ENCODE measurements around the gene GRAMD1A. TPM values are rescaled to one million over a fixed set of nuclear protein-coding genes. Genes with fewer than 3 reads are reported as not detected.

The GRAMD1A gene
- total and polyA plus RNA-seq, 9 of the 15 experiments (the other 6 are each of a cell fraction or from before 2014, with no cell fraction given) = 1.4 to 63.8 (median 38.5) TPM

DNA sequence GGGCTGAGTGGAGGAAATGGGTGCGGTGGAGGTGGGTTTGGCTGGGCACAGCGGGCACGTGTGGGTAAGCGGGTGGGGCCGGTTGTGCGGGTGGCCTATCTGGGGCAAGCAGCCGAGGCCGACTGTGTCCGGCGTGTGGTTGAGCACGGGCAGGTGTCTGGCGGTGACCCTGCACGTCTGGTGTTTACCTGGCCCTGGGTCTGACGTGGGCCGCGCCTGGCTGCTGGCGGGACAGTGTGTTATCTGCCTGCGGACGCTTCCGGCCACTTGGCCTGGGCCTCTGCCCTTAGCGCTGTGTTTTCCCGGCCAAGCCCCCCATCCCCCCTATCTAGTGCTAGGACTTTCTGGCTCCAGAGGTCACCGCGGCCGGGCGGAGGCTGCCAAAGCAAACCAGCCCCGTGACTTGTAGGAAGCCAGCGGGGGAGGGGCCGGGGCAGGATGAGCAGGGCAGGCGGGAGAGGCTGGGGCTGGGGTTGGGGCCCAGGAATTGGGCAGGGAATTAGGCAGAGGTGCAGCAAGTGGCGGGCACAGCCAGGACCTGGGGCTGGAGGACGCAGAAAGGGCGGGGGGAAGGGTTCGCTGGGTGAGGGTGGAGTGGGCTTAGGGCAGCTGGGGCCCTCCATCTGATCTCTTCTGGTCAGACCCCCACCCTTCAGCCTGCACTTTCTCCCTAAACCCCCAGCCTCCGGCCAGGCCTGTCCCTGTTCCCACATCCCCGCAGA lies 40.9 kb downstream of the GRAMD1A start (continued):
- TF ChIP-seq, protein P1, sequence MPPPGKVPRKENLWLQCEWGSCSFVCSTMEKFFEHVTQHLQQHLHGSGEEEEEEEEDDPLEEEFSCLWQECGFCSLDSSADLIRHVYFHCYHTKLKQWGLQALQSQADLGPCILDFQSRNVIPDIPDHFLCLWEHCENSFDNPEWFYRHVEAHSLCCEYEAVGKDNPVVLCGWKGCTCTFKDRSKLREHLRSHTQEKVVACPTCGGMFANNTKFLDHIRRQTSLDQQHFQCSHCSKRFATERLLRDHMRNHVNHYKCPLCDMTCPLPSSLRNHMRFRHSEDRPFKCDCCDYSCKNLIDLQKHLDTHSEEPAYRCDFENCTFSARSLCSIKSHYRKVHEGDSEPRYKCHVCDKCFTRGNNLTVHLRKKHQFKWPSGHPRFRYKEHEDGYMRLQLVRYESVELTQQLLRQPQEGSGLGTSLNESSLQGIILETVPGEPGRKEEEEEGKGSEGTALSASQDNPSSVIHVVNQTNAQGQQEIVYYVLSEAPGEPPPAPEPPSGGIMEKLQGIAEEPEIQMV (tag; conservative IDR thresholded peaks at IDR 0.05; ENCODE audit: low read depth) = 0 out of 2 replicates have a peak, but pooled peaks have one; percentile 66
- TF ChIP-seq, protein P2, sequence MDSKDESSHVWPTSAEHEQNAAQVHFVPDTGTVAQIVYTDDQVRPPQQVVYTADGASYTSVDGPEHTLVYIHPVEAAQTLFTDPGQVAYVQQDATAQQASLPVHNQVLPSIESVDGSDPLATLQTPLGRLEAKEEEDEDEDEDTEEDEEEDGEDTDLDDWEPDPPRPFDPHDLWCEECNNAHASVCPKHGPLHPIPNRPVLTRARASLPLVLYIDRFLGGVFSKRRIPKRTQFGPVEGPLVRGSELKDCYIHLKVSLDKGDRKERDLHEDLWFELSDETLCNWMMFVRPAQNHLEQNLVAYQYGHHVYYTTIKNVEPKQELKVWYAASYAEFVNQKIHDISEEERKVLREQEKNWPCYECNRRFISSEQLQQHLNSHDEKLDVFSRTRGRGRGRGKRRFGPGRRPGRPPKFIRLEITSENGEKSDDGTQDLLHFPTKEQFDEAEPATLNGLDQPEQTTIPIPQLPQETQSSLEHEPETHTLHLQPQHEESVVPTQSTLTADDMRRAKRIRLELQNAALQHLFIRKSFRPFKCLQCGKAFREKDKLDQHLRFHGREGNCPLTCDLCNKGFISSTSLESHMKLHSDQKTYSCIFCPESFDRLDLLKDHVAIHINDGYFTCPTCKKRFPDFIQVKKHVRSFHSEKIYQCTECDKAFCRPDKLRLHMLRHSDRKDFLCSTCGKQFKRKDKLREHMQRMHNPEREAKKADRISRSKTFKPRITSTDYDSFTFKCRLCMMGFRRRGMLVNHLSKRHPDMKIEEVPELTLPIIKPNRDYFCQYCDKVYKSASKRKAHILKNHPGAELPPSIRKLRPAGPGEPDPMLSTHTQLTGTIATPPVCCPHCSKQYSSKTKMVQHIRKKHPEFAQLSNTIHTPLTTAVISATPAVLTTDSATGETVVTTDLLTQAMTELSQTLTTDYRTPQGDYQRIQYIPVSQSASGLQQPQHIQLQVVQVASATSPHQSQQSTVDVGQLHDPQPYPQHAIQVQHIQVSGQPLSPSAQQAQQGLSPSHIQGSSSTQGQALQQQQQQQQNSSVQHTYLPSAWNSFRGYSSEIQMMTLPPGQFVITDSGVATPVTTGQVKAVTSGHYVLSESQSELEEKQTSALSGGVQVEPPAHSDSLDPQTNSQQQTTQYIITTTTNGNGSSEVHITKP (IDR thresholded peaks at IDR 0.05; ENCODE audit: partially characterized antibody) = peak; percentile 84
- peak; percentile 27; the same call in 1 of the 2 replicates for TF ChIP-seq POLR2A (conservative IDR thresholded peaks at IDR 0.05)
- TF ChIP-seq TCF3 (CRISPR knock-in tag; IDR thresholded peaks at IDR 0.05) = peak; percentile 83
- TF ChIP-seq, protein P3, sequence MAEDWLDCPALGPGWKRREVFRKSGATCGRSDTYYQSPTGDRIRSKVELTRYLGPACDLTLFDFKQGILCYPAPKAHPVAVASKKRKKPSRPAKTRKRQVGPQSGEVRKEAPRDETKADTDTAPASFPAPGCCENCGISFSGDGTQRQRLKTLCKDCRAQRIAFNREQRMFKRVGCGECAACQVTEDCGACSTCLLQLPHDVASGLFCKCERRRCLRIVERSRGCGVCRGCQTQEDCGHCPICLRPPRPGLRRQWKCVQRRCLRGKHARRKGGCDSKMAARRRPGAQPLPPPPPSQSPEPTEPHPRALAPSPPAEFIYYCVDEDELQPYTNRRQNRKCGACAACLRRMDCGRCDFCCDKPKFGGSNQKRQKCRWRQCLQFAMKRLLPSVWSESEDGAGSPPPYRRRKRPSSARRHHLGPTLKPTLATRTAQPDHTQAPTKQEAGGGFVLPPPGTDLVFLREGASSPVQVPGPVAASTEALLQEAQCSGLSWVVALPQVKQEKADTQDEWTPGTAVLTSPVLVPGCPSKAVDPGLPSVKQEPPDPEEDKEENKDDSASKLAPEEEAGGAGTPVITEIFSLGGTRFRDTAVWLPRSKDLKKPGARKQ (CRISPR knock-in tag; IDR thresholded peaks at IDR 0.05) = no peak
- TF ChIP-seq HNRNPH1 (optimal IDR thresholded peaks at IDR 0.05; ENCODE audit: low read depth, low read length) = no peak
- TF ChIP-seq ARID1B (IDR thresholded peaks at IDR 0.05) = peak; percentile 89
- peak; percentile 23; the same call in 1 of the 2 replicates for TF ChIP-seq TAF7 (tag; IDR thresholded peaks at IDR 0.05)
- TF ChIP-seq, protein P4, sequence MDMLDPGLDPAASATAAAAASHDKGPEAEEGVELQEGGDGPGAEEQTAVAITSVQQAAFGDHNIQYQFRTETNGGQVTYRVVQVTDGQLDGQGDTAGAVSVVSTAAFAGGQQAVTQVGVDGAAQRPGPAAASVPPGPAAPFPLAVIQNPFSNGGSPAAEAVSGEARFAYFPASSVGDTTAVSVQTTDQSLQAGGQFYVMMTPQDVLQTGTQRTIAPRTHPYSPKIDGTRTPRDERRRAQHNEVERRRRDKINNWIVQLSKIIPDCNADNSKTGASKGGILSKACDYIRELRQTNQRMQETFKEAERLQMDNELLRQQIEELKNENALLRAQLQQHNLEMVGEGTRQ (CRISPR knock-in tag; IDR thresholded peaks at IDR 0.05) = peak; percentile 64
- no peak for TF ChIP-seq KAT8 (IDR thresholded peaks at IDR 0.05; ENCODE audit: low read depth)
- peak; percentile 98 for TF ChIP-seq HNRNPL (IDR thresholded peaks at IDR 0.05; ENCODE audit: low read depth, low read length)
- 0 out of 4 replicates have a peak, but pooled peaks have one; percentile 18 to 25 for TF ChIP-seq TEAD1 (CRISPR knock-in tag; IDR thresholded peaks at IDR 0.05)
- peak; percentile 31; the same call in 1 of the 2 replicates for TF ChIP-seq JUN (IDR thresholded peaks at IDR 0.05; ENCODE audit: borderline replicate concordance, low read depth, low read length)
- no peak for TF ChIP-seq JUN (CRISPR knock-in tag; IDR thresholded peaks at IDR 0.05; ENCODE audit: borderline replicate concordance)
- TF ChIP-seq, protein P5, sequence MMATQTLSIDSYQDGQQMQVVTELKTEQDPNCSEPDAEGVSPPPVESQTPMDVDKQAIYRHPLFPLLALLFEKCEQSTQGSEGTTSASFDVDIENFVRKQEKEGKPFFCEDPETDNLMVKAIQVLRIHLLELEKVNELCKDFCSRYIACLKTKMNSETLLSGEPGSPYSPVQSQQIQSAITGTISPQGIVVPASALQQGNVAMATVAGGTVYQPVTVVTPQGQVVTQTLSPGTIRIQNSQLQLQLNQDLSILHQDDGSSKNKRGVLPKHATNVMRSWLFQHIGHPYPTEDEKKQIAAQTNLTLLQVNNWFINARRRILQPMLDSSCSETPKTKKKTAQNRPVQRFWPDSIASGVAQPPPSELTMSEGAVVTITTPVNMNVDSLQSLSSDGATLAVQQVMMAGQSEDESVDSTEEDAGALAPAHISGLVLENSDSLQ (IDR thresholded peaks at IDR 0.05) = peak; percentile 21; the same call in 1 of the 2 replicates
- no peak for TF ChIP-seq ZNF699 (CRISPR knock-in tag; IDR thresholded peaks at IDR 0.05; ENCODE audit: insufficient replicate concordance)
